GM10266 (cell line): Measurements from ENCODE around the gene CDK17.

Experiments used
- DNase-seq: peaks from one replicate; pipeline ENCODE4 v3.0.0; 2012; ENCODE audit errors: extremely low spot score
- CTCF ChIP-seq: IDR thresholded peaks from 2 replicates; pipeline ENCODE4 v1.5.1; 2012; ENCODE audit warnings: mild to moderate bottlenecking, low read depth; ENCODE audit not compliant: control insufficient read depth, insufficient read depth; ENCODE audit errors: missing control alignments

Gene CDK17

GRCh38 chr12:96295532-96296160 lies 104.6 kb downstream of the CDK17 start:
- no peak for DNase-seq
- TF ChIP-seq CTCF: no peak

- no peak for DNase-seq
- no peak for TF ChIP-seq CTCF
These were observed 105.4 kb downstream of the CDK17 start for GRCh38 chr12:96294831-96295230.

GRCh38 chr12:96293093-96293492 lies 107.1 kb downstream of the CDK17 start:
- no peak for DNase-seq
- no peak for TF ChIP-seq CTCF

GRCh38 chr12:96289067-96289466 lies 111.2 kb downstream of the CDK17 start:
- DNase-seq: no peak
- TF ChIP-seq CTCF: no peak

- TF ChIP-seq CTCF: no peak
- no peak for DNase-seq
These were observed 115.1 kb downstream of the CDK17 start for GRCh38 chr12:96285158-96285557.

- no peak for TF ChIP-seq CTCF
These were observed 125.9 kb downstream of the CDK17 start for GRCh38 chr12:96274331-96274730.

GRCh38 chr12:96271469-96272199 lies 128.6 kb downstream of the CDK17 start:
- TF ChIP-seq CTCF: no peak
- no peak for DNase-seq

More at GRCh38 chr12:96274331-96274730, 125.9 kb downstream of the CDK17 start:
- no peak for DNase-seq
